HG03571 (cell line): ENCODE measurements around the gene CALR3.
"Not testable (repeated sequence)": the region's sequence is repeated elsewhere in the genome, so short reads cannot be mapped to it uniquely, and the experiment has no call there.

Experiments used
- ATAC-seq: cut with Tn5 transposase; IDR thresholded peaks from one replicate; pipeline ENCODE4 v1.9.1; 2021; ENCODE audit not compliant: unreplicated experiment

Gene CALR3

DNA sequence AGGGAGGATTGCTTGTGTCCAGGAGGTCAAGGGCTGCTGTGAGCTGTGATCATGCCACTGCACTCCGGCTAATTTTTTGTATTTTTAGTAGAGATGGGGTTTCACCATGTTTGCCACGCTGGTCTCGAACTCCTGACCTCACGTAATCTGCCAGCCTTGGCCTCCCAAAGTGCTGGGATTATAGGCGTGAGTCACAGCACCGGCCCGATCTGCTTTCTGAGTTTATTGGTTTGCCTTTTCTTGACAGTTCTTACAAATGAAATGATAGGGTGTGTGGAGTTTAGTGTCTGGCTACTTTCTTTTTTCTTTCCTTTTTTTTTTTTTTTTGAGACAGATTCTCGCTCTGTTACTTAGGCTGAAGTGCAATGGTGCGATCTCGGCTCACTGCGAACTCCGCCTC lies 1.1 kb upstream of the CALR3 start:
- ATAC-seq: no peak

DNA sequence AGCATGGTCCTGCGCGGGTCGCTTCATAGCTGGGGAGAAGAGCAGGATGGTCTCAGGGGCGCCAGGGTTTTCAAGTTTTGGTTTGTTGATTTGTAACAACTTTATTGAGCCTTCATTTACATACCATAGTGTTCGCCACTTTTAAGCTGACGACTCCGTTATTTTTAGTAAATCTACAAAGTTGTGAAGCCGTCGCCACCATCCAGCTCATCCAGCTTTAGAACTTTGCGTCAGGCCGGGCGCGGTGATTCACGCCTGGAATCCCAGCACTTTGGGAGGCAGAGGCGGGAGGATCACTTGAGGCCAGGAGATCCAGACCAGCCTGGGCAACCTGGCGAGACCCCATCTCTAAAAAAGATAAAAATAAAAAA lies 631 bp upstream of the CALR3 start:
- no peak for ATAC-seq

DNA sequence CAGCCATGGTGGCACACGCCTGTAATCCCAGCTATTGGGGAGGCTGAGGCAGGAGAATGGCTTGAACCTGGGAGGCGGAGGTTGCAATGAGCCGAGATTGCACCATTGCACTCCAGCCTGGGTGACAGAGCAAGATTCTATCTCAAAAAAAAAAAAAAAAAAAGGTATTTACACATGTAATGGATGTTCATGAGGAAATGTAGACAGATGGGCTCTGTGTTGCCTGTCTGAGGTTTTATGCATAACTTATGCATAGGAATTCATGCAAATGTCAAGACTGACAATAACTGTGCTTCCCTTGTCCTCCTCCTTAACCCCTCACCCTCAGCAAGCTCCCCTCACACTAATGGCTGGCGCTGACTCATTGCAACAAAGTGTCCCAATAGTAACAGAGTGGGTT lies 9.5 kb downstream of the CALR3 start:
- not testable (repeated sequence) for ATAC-seq

DNA sequence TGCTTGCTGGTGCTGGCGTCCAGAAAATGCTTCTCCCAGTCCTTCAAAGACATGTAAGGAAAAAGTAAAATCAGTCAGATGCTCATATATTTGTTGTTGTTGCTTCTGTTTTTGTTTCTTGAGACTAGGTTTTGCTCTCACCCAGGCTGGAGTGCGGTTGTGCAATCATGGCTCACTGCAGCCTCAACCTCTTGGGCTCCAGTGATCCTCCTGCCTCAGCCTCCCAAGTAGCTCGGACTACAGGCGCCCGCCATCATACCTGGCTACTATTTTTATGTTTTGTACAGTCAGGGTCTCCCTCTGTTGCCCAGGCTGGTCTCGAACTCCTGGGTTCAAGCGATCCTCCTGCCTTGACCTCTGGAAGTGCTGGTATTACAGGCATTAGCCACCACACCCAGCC lies 13.2 kb downstream of the CALR3 start:
- no peak for ATAC-seq

DNA sequence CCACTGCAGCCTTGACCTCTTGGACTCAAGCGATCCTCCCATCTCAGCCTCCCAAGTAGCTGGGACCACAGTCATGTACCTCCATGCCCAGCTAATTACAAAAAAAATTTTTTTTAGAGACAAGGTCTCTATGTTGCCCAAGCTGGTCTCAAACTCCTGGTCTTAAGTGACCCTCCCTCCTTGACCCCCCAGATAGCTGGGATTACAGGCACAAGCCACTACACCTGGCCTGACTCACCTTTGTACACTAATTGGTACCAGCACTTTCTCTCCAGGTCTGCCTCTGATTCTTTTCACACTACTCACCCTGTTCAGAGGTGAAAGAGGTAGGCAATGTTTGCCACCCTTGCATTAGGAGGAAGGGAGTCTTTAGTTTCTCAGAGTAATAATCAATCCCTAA lies 18.7 kb downstream of the CALR3 start:
- ATAC-seq: no peak

DNA sequence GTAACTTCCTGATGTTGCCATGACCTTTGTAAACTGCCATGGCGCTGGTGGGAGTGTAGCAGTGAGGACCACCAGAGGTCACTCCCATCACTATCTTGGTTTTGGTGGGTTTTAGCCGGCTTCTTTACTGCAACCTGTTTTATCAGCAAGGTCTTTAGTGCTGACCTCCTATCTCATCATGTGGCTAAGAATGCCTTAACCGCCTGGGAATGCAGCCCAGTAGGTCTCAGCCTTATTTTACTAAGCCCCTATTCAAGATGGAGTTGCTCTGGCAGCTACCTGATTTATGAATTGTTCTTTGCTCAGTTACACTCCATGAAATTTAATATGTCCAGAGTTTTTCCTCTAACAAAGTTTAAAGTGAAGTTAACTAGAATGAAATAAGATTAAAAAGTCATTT lies 19.6 kb downstream of the CALR3 start:
- ATAC-seq: no peak

DNA sequence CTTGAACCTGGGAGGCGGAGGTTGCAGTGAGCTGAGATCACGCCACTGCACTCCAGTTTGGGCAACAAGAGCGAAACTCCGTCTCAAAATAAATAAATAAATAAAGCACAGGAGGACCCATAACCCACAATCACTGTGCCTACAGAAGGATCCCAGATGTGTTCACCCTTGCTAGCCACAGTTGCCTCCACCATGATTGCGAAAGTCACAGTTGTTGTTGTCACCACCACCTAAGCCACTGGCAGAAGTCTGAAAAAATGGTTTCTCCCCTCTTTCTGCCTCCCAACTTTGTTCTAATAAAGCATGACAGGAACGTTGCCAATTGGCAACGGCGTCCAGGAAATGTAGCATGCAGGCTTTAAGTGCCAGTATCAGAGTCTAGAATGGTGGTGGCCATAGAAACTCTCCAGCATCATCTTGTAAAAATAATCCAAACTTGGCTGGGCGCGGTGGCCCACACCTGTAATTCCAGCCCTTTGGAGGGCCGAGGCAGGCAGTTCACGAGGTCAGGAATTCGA lies 22.0 kb downstream of the CALR3 start:
- no peak for ATAC-seq

DNA sequence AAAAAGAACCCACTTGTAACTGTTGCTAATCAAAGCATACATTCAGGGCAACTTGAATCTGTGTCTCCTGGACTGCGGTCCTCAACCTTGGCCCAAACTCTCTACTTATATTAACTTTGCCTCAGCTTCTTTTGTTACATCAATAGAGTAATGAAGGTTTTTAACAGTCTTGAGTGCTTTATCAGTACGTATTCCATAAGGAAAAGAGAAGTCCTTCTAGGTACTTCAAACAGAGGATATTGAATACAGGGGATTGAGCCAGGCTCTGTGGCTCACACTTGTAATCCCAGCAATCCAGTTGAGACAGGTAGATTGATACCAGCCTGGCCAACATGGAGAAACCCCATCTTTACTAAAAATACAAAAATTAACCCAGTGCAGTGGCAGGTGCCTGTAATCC lies 23.0 kb downstream of the CALR3 start:
- no peak for ATAC-seq

DNA sequence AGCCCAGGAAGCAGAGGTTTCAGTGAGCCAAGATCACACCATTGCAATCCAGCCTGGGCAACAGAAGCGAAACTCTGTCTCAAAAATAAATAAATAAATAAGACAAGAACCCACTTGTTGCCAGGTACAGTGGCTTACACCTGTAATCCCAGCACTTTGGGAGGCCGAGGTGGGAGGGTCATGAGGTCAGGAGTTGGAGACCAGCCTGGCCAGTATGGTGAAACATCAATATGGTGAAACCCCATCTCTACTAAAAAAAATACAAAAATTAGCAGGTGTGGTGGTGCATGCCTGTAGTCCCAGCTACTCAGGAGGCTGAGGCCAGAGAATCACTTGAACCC lies 23.4 kb downstream of the CALR3 start:
- not testable (repeated sequence) for ATAC-seq

DNA sequence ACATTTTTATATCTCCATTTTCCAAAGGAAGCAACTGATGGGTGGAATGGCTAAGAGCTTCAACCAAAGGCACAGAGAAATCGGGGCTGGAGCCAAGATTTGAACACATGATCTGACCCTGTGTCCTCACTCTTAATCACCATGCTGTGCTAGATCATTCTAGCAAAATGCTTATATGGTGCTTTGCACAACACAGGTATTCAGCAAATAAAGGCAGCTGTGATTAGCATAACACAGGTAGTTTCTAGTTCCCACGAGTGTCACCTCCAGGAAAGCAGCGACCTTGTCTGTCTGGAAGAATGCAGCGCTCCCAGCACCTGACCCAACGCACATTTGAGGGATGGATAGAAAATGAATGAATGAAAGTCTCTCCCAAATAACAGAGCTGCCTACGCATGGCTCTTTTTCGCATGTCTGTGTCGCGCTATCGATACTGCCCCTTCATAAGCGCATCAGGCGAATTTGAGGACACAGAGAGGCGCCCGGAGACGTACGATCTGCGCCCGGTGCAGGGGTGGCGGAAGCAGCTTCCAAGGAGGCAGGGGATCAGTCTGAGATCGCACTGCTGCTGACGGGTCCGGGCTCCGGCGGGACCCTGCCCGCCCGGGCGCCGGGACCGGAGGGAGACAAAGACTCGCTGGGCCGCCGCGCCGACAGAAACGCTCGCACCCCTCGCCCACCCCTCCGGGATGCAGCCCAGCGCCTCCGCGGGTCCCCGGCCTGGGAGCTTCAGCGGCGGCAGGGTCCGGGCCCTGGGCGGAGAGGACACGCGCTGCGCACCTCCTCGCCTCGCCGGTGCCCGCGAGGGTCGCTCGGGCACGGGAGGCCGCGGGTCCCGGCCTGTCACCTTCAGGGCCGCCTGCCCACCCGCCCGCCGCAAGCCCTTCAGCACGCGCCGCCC lies 24.8 kb downstream of the CALR3 start:
- ATAC-seq: peak; percentile 33

DNA sequence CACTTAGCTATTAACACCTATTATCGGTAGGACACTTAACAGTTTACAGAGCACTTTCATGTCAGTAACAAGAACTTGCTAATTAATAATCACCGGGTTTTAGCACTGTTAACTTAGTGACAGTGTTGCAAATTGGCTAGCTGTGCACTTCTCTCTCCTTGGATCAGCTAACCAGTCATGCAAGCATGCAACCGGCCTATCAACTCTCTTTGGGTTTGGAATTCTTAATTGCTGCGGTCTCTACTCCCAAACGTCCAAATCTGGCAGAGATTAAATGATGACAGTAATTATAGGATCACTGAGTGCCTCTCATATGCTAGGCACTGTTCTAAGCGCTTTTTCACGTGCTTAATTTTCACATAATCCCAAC lies 25.4 kb downstream of the CALR3 start:
- no peak for ATAC-seq

DNA sequence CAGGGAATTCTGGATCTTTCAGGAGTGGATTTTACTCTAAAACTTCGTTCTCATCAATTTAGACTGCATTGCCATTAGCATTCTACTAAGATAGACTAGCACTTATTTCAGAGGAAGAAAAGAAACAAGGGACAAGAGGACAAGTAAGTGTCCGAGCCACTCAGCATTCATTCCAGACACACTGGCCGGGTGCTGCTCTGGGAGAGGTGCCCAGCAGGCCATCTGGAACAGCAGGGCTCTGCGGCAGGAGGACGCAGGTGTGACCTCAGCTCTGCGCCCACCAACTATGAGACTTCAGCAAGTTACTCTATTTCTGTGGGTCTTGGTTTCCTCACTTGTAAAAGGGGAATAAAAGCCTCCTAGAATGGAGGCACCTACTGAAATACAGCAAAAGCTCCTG lies 28.4 kb downstream of the CALR3 start:
- ATAC-seq: no peak

DNA sequence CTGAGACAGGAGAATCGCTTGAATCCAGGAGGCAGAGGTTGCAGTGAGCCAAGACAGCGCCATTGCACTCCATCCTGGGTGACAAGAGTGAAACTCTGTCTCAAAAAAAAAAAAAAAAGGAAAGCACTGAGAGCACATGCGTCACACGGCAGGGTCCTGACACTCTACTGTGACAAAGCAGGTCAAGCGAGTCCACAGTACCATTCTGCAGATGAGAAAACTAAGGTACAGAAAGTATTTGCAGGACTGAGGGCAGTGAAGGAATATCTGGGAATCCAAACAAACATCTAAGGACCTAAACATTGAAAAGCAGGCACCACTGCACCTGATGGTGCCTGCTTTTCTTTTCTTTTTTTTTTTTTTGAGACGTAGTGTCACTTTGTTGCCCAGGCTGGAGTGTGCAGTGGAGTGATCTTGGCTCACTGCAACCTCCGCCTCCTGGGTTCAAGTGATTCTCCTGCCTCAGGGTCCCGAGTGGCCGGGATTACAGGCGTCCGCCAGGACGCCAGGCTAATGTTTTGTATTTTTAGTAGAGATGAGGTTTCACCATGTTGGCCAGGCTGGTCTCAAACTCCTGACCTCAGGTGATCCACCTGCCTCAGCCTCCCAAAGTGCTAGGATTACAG lies 29.1 kb downstream of the CALR3 start:
- not testable (repeated sequence) for ATAC-seq

DNA sequence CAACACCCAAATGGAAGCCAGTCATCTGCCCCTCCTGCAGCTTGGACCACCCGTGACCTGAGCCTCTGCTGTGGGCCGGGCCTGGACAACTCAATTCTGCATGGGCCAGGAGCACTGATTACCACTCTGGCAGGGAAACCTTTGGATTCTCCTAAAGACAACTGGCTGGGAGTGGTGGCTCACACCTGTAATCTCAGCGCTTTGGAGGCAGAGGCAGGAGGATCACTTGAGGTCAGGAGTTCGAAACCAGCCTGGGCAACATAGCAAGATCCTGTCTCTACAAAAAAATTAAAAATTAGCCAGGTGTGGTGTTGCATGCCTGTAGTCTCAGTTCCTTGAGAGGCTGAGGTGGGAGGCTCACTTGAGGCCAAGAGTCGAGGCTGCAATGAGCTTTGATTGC lies 30.7 kb downstream of the CALR3 start:
- no peak for ATAC-seq

DNA sequence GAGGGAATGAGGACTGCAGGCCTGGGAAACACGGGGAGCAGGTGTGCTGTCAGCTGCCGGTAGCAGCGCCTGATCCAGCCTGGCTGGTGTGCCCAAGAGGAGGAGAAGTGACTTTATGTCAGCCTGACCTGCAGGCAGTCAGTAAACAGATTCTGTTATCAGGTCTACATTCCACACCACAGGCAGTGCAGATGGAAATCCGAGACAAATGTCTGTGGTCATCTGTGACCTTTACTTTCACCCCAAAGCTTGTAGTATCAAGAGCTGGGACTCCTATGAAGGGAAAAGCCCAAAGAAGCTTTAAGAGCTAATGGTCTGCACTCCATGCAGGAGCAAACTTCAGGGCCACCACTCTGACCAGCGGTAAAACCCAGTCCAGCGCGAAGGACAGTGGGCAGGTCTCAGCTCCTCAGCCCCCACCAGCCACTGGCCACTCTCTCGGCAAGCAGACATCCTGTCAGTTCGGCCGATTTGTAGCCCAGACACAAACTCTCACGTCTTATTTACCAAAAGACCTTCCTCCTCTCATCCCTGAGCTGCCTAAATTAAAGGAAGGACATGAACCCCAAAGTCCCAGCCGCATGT lies 31.9 kb downstream of the CALR3 start:
- no peak for ATAC-seq

DNA sequence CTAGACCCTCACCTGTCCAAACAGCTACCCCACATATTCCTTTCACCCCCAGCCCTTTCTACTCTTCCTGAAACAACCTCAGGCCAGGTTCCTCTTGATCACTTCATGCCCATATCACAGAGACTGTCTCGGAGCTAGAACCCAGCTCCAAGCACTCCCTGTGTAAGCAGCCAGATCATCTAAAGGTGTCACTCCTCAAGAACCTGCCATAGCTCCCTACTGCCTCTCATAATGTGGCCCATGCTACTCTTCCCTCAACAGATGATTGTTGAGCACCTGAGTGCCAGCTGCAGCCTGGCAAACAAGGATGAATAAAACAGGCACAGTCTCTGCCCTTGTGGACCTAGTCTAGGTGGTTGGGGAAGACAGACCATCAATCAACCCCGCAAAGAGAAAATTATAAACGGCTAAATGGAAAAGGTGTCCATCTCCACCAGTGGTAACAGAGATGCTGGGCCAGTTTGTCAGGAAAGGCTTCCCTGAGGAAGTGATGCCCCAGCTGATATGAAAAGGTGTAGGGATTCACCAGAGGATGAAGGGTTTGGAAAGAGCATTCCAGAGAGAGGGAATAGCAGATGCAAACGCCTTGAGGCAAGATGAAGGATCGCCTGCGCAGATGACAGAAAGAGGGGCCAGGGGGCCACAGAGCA lies 32.5 kb downstream of the CALR3 start:
- no peak for ATAC-seq

DNA sequence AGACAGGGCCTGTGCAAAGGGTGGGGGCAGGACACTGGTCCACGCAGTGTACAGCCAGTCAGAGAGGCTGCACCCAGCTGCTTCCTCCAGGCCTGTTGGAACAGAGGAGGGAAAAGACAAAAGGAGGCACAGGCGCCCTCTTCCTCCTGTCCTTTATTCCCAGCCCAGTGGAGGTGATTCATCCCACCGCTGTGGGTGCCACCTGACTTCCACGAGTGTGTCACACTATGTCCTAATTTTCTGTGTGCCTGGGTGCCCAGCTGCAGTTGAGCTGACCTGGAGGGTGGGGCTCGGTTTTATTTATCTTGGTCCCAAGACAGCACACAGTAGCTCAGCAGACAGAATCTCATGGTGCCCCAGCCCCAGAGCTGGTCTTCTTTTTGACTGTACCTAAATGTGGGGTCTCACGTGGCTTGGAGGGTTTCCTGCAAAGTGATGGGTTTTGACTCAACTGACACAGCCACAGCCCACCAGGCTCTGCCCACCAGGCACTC lies 33.2 kb downstream of the CALR3 start:
- ATAC-seq: no peak

DNA sequence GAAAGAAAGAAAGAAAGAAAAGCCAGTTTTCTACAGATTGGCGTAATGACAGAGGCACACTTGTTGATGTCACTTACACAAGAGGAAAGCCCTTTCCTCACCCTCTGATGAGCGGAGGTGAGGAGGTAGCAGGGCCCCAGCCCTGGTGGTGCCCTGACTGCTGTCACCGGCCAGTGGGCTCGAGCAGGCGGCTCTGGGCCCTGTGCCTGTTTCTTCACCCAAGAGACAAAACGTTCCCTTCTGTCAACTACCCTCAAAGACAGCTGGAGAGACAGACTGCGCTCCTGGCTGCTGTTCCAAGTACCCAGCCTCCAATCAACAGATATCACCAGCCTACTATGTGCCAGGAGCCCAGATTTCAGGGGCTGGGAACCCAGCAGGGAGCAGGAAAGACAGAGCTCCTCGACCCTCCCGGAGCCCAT lies 34.3 kb downstream of the CALR3 start:
- no peak for ATAC-seq

DNA sequence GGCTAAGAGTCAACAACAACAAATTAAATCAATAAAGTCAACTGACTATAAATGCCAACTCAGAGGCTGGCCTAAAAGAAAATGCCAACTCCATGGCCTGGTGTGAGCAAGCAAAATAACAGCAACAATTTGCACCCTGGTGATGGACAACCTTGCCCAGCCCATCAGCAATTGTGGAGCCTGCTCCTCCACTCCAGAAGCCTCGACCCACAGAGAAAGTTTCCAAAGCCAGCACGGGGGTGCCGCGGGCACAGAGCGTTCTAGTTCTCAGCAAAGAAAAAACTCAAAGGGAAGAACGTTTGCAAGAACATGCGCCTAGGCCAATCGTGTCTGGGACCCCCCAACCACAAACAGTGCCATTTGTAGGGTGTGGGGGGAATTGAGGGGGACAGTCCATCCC lies 35.5 kb downstream of the CALR3 start:
- no peak for ATAC-seq

DNA sequence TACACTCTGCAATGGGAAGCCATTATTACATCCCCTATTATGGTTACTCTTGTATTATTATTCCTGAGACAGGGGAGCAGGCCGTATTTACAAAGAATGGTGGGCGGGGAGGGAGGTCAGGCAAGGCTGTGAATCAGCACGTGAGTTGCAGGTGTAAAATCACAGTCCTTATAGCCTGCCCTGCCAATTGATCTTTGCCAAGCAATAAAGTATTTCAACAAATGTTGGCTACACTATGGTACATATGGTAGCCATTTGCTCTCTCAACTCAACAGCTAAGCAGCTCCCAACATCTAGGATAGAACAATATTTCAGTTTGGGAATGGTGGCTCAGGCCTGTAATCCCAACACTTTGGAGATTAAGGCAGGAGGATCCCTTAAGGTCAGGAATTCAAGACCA lies 36.3 kb downstream of the CALR3 start:
- no peak for ATAC-seq
